HCT116 (cell line): ENCODE measurements around the gene RAB31. TPM values are rescaled to one million over a fixed set of nuclear protein-coding genes. Genes with fewer than 3 reads are reported as not detected.

Experiments
- ATAC-seq: fragments of 200-7000 bp; cut with Tn5 transposase; 2 replicates; pipeline ENCODE4 v1.9.1; 2020; ENCODE audit warnings: mild to moderate bottlenecking, moderate library complexity
- BruUV-seq: library from RNA; stranded (reverse); fragments of 400-500 nt; replicated peaks from 2 replicates; lab custom pipeline; 2021; lab: Mats Ljungman, UMichigan
- CTCF ChIA-PET: fragments of 300-600 bp; sonication (Branson Sonifier 250); formaldehyde crosslinking; loops from one replicate; lab custom pipeline; 2021; ENCODE audit warnings: antibody characterized with exemption; lab: Charles Lee
- POLR2A ChIA-PET: fragments of 300-600, 350-600 bp; sonication (Branson Sonifier 250); formaldehyde crosslinking; loops from one replicate; lab custom pipeline; 2021; ENCODE audit warnings: antibody characterized with exemption; lab: Charles Lee
- RAD21 ChIA-PET, 2 experiments: fragments of 300-600 bp; sonication (Branson Sonifier 250); formaldehyde crosslinking; loops; one replicate each; lab custom pipeline; 2023; ENCODE audit warnings: low total read pairs in 2 of 2; ENCODE audit not compliant: uncharacterized antibody in 2 of 2, unreplicated experiment in 2 of 2, low non-redundant PET in 1 of 2; lab: Charles Lee
- DNase-seq: peaks from one replicate; pipeline ENCODE4 v3.0.0-alpha.2; 2010; ENCODE audit warnings: low read depth, low spot score
- H2AFZ ChIP-seq: fragments of 200-600 bp; shearing (Covaris generic), sonication (generic); 2 replicates; pipeline ENCODE4 v1.6.1; 2017; ENCODE audit warnings: low read depth, mixed run types, mixed read lengths, antibody characterized with exemption, low read length; ENCODE audit not compliant: poor library complexity, severe bottlenecking
- H3K27ac ChIP-seq: 2 replicates; pipeline ENCODE4 v1.5.1; 2012; ENCODE audit warnings: low read depth, low read length
- H3K27me3 ChIP-seq: fragments of 200-600 bp; sonication (generic); 2 replicates; pipeline ENCODE4 v1.6.1; 2016; ENCODE audit warnings: mixed run types, low read length, mixed read lengths; ENCODE audit not compliant: insufficient read depth
- H3K36me3 ChIP-seq, 2 experiments: fragments of 200-500 bp in 1 of 2; fragments of 200-600 bp in 1 of 2; sonication (Bioruptor generic) in 1 of 2; sonication (generic) in 1 of 2; 2 replicates each; pipeline versions ENCODE4 v1.5.1 to v1.6.1; 2014 to 2016; ENCODE audit warnings: low read length in 2 of 2, inconsistent platforms in 1 of 2, mixed read lengths in 1 of 2, mixed run types in 1 of 2; ENCODE audit not compliant: insufficient read depth in 2 of 2, control insufficient read depth in 1 of 2
- H3K4me1 ChIP-seq, 2 experiments: fragments of 200-600 bp in 1 of 2; sonication (generic) in 1 of 2; 2 replicates each; pipeline versions ENCODE4 v1.5.1 to v1.6.1; 2012 to 2017; ENCODE audit warnings: low read length in 2 of 2, inconsistent platforms in 1 of 2, mild to moderate bottlenecking in 1 of 2, mixed read lengths in 1 of 2, mixed run types in 1 of 2, moderate library complexity in 1 of 2; ENCODE audit not compliant: insufficient read depth in 2 of 2, control insufficient read depth in 1 of 2
- H3K4me2 ChIP-seq: fragments of 200-600 bp; sonication (generic); 2 replicates; pipeline ENCODE4 v1.6.1; 2017; ENCODE audit warnings: mixed run types, low read length, mixed read lengths
- H3K4me3 ChIP-seq, 2 experiments: fragments of 200-600 bp in 1 of 2; sonication (generic) in 1 of 2; replicated peaks in 1 of 2; 2 replicates each; pipeline ENCODE4 v1.5.1; 2011 to 2016; ENCODE audit warnings: low read length in 2 of 2, control low read depth in 1 of 2, low read depth in 1 of 2, mild to moderate bottlenecking in 1 of 2, mixed read lengths in 1 of 2, mixed run types in 1 of 2
- H3K79me2 ChIP-seq: fragments of 200-600 bp; sonication (generic); 2 replicates; pipeline ENCODE4 v1.6.1; 2017; ENCODE audit warnings: mild to moderate bottlenecking, mixed run types, low read length, moderate library complexity, mixed read lengths; ENCODE audit not compliant: insufficient read depth
- H3K9ac ChIP-seq: fragments of 200-600 bp; sonication (generic); 2 replicates; pipeline ENCODE4 v1.6.1; 2016; ENCODE audit warnings: low read length, mixed read lengths
- H3K9me2 ChIP-seq: fragments of 200-600 bp; sonication (generic), shearing (Covaris generic); 2 replicates; pipeline ENCODE4 v1.6.1; 2017; ENCODE audit warnings: mixed run types, mild to moderate bottlenecking, moderate library complexity; ENCODE audit not compliant: insufficient read depth
- H3K9me3 ChIP-seq, 2 experiments: fragments of 200-500 bp in 1 of 2; fragments of 200-600 bp in 1 of 2; sonication (Bioruptor generic) in 1 of 2; sonication (generic) in 1 of 2; 2 replicates each; pipeline ENCODE4 v1.6.1; 2014 to 2017; ENCODE audit warnings: low read length in 2 of 2, mixed read lengths in 2 of 2, inconsistent platforms in 1 of 2, low read depth in 1 of 2, mild to moderate bottlenecking in 1 of 2, mixed run types in 1 of 2, moderate library complexity in 1 of 2; ENCODE audit not compliant: control insufficient read depth in 1 of 2, insufficient read depth in 1 of 2
- H4K20me1 ChIP-seq: fragments of 200-600 bp; sonication (generic), shearing (Covaris generic); 2 replicates; pipeline ENCODE4 v1.6.1; 2017; ENCODE audit warnings: mixed run types, mild to moderate bottlenecking, moderate library complexity; ENCODE audit not compliant: insufficient read depth
- CTCF ChIP-seq, 3 experiments: fragments of 200-600 bp in 1 of 3; sonication (generic) in 1 of 3; IDR thresholded peaks in 2 of 3; conservative IDR thresholded peaks in 1 of 3; 2 replicates each; pipeline ENCODE4 v1.5.1; 2012 to 2017; ENCODE audit warnings: low read depth in 2 of 3, low read length in 2 of 3, antibody characterized with exemption in 1 of 3, borderline replicate concordance in 1 of 3, control low read depth in 1 of 3, mild to moderate bottlenecking in 1 of 3, mixed read lengths in 1 of 3, mixed run types in 1 of 3, moderate library complexity in 1 of 3; ENCODE audit not compliant: insufficient read depth in 1 of 3
- EGR1 ChIP-seq: IDR thresholded peaks from 2 replicates; pipeline ENCODE4 v1.6.1; 2012; ENCODE audit warnings: low read depth
- EZH2 ChIP-seq: fragments of 200-600 bp; sonication (generic); IDR thresholded peaks from 2 replicates; pipeline ENCODE4 v1.6.1; 2017; ENCODE audit warnings: antibody characterized with exemption, mixed run types
- FOSL1 ChIP-seq: IDR thresholded peaks from 2 replicates; pipeline ENCODE4 v1.6.1; 2012; ENCODE audit warnings: low read depth
- JUND ChIP-seq: IDR thresholded peaks from 2 replicates; pipeline ENCODE4 v1.6.1; 2012
- POLR2A ChIP-seq: IDR thresholded peaks from 2 replicates; pipeline ENCODE4 v1.7.0; 2011; ENCODE audit warnings: borderline replicate concordance; ENCODE audit not compliant: insufficient read depth, insufficient read length; ENCODE audit errors: extremely low read depth
- RAD21 ChIP-seq: IDR thresholded peaks from 2 replicates; pipeline ENCODE4 v1.6.1; 2012; ENCODE audit warnings: low read depth, mild to moderate bottlenecking
- REST ChIP-seq: IDR thresholded peaks from 2 replicates; pipeline ENCODE4 v1.6.1; 2012; ENCODE audit warnings: low read depth
- SIN3A ChIP-seq: IDR thresholded peaks from 2 replicates; pipeline ENCODE4 v1.6.1; 2012; ENCODE audit warnings: low read depth
- TCF7L2 ChIP-seq: IDR thresholded peaks from 2 replicates; pipeline ENCODE4 v1.7.0; 2011; ENCODE audit warnings: borderline replicate concordance, inconsistent platforms; ENCODE audit not compliant: insufficient read depth, insufficient read length; ENCODE audit errors: extremely low read depth
- ZFX ChIP-seq: fragments of 450-650 bp; IDR thresholded peaks from 2 replicates; pipeline ENCODE4 v1.6.1; 2017
- intact Hi-C: fragments of 100-400 bp; cut with micrococcal nuclease; formaldehyde crosslinking; loops from 2 replicates; pipeline ENCODE4 v1.10.0; 2022
- total RNA-seq: library from RNA; stranded (reverse); gene quantifications from one replicate; pipeline ENCODE4 v1.2.1, GENCODE V29; 2021; ENCODE audit not compliant: unreplicated experiment

RAB31 gene
- total RNA-seq, 1 experiment from 2014 or later: 46.9 TPM

GRCh38 chr18:9712611-9713010, 4.5 kb downstream of the RAB31 start:
- peaks cover 21 to 28% of the 10 kb centered on the region in 2 experiments for H3K4me1 ChIP-seq
- peaks cover 17% of the 10 kb centered on the region for H3K79me2 ChIP-seq
- H3K27me3 ChIP-seq: no peaks in the 10 kb centered on the region
- intact Hi-C loops: no loop called here
- no peak overlapping the region for H3K4me2 ChIP-seq
- no peaks in the 10 kb centered on the region for H3K9me2 ChIP-seq
- no peak for TF ChIP-seq EZH2
- no peak for TF ChIP-seq POLR2A
- no peak for TF ChIP-seq EGR1
- TF ChIP-seq ZFX: no peak
- no peak for TF ChIP-seq TCF7L2
- no peak for TF ChIP-seq JUND
- TF ChIP-seq CTCF (IDR thresholded peaks at IDR 0.05 in 2 of 3, conservative IDR thresholded peaks at IDR 0.05 in 1 of 3; ENCODE audit: borderline replicate concordance in 1 of 3, insufficient read depth in 1 of 3, low read depth in 2 of 3, low read length in 2 of 3): no peak
- TF ChIP-seq SIN3A: no peak
- TF ChIP-seq RAD21: no peak
- no peak for TF ChIP-seq REST
- no peak for TF ChIP-seq FOSL1
- no peak overlapping the region for H3K4me3 ChIP-seq
- DNase-seq (no peak), ATAC-seq (no peak)
- no peaks in the 10 kb centered on the region for H3K36me3 ChIP-seq
- H4K20me1 ChIP-seq: no peaks in the 10 kb centered on the region
- ChIA-PET POLR2A (no interaction called here), CTCF (no interaction called here), RAD21 (no interaction called here)
- no peak overlapping the region for H2AFZ ChIP-seq
- BruUV-seq: no TSS peak
- H3K9me3 ChIP-seq: no peaks in the 10 kb centered on the region
- H3K9ac ChIP-seq: no peak overlapping the region
- no peak overlapping the region for H3K27ac ChIP-seq
